Endothelial cell of umbilical vein (primary cell): ENCODE results near the gene LRIT2. TPM values are rescaled to one million over a fixed set of nuclear protein-coding genes. Genes with fewer than 3 reads are reported as not detected.

ENCODE experiments used
- BruUV-seq: library from RNA; stranded (reverse); fragments of 400-500 nt; replicated peaks from 2 replicates; lab custom pipeline; 2021; lab: Mats Ljungman, UMichigan
- CTCF ChIA-PET: fragments of 300-600, 350-600 bp; sonication (Branson Sonifier 250); formaldehyde crosslinking; loops from one replicate; lab custom pipeline; 2021; ENCODE audit warnings: antibody characterized with exemption, inconsistent platforms; lab: Charles Lee
- POLR2A ChIA-PET: fragments of 300-600, 350-600 bp; sonication (Branson Sonifier 250); formaldehyde crosslinking; loops from one replicate; lab custom pipeline; 2021; ENCODE audit warnings: antibody characterized with exemption, inconsistent platforms; lab: Charles Lee
- DNase-seq: peaks from one replicate; pipeline ENCODE4 v3.0.0-alpha.2; 2011; ENCODE audit warnings: low read depth, low spot score
- FAIRE-seq: peaks from 2 replicates; lab custom pipeline; 2011; peaks lifted over from hg19 to GRCh38; lab: Jason Lieb, UNC
- H2AFZ ChIP-seq: 2 replicates; pipeline ENCODE4 v1.6.0; 2012; ENCODE audit warnings: low read depth, low read length, control low read depth, inconsistent platforms
- H3K27ac ChIP-seq: 2 replicates; pipeline ENCODE4 v1.5.1; 2011; ENCODE audit warnings: low read depth, mild to moderate bottlenecking, control low read depth, low read length, moderate library complexity; ENCODE audit not compliant: insufficient read depth
- H3K27me3 ChIP-seq, 2 experiments: 2 replicates each; pipeline versions ENCODE4 v1.6.0 to v1.6.1; 2011; ENCODE audit warnings: low read length in 2 of 2, mixed read lengths in 1 of 2; ENCODE audit not compliant: control insufficient read depth in 2 of 2, insufficient read depth in 2 of 2
- H3K36me3 ChIP-seq, 2 experiments: 2 replicates in 1 of 2; 3 replicates in 1 of 2; pipeline ENCODE4 v1.5.1; 2011; ENCODE audit warnings: low read length in 2 of 2, mild to moderate bottlenecking in 1 of 2, moderate library complexity in 1 of 2; ENCODE audit not compliant: control insufficient read depth in 2 of 2, insufficient read depth in 2 of 2; ENCODE audit errors: extremely low read depth in 1 of 2
- H3K4me1 ChIP-seq: 3 replicates; pipeline ENCODE4 v1.5.1; 2011; ENCODE audit warnings: mild to moderate bottlenecking, low read length; ENCODE audit not compliant: control insufficient read depth, insufficient read depth; ENCODE audit errors: extremely low read depth
- H3K4me2 ChIP-seq: 2 replicates; pipeline ENCODE4 v1.6.1; 2011; ENCODE audit warnings: low read length, control low read depth, mixed read lengths; ENCODE audit not compliant: insufficient read depth
- H3K4me3 ChIP-seq, 3 experiments: fragments of 200-600 bp in 1 of 3; sonication (generic), shearing (Covaris generic) in 1 of 3; replicated peaks in 1 of 3; 2 replicates each; pipeline ENCODE4 v1.5.1; 2011 to 2016; ENCODE audit warnings: control low read depth in 3 of 3, low read length in 3 of 3, mild to moderate bottlenecking in 2 of 3, inconsistent platforms in 1 of 3, low read depth in 1 of 3, moderate library complexity in 1 of 3; ENCODE audit not compliant: insufficient read depth in 1 of 3
- H3K79me2 ChIP-seq: 2 replicates; pipeline ENCODE4 v1.6.0; 2012; ENCODE audit warnings: low read length, inconsistent platforms; ENCODE audit not compliant: control insufficient read depth, insufficient read depth
- H3K9ac ChIP-seq: replicated peaks from 2 replicates; pipeline ENCODE3; 2011; ENCODE audit warnings: low read length, control low read depth; ENCODE audit not compliant: insufficient read depth; ENCODE audit errors: extremely low read depth
- H3K9me1 ChIP-seq: replicated peaks from 3 replicates; pipeline ENCODE4 v1.6.0; 2011; ENCODE audit warnings: mild to moderate bottlenecking, low read length; ENCODE audit not compliant: control insufficient read depth, insufficient read depth; ENCODE audit errors: extremely low read depth
- H3K9me3 ChIP-seq: replicated peaks from 2 replicates; pipeline ENCODE4 v1.5.1; 2012; ENCODE audit warnings: low read length, inconsistent platforms; ENCODE audit not compliant: control insufficient read depth, insufficient read depth
- H4K20me1 ChIP-seq: replicated peaks from 2 replicates; pipeline ENCODE3; 2011; ENCODE audit warnings: mild to moderate bottlenecking, low read length; ENCODE audit not compliant: control insufficient read depth, insufficient read depth; ENCODE audit errors: extremely low read depth
- CTCF ChIP-seq, 2 donors: IDR thresholded peaks; 1 replicate in 1 of 2; 2 replicates in 1 of 2; pipeline ENCODE4 v1.5.1; 2011; ENCODE audit warnings: low read length in 2 of 2, mild to moderate bottlenecking in 2 of 2, moderate library complexity in 2 of 2, control low read depth in 1 of 2, inconsistent platforms in 1 of 2, low read depth in 1 of 2; ENCODE audit not compliant: insufficient read depth in 1 of 2; ENCODE audit errors: extremely low read depth in 1 of 2
- EZH2 ChIP-seq: IDR thresholded peaks from 2 replicates; pipeline ENCODE4 v1.6.1; 2012; ENCODE audit warnings: borderline replicate concordance, low read depth, mild to moderate bottlenecking, moderate library complexity, low read length, inconsistent platforms; ENCODE audit not compliant: severe bottlenecking
- FOS ChIP-seq: IDR thresholded peaks from 2 replicates; pipeline ENCODE4 v1.6.1; 2011; ENCODE audit warnings: mild to moderate bottlenecking, low read length, moderate library complexity, borderline replicate concordance; ENCODE audit not compliant: insufficient read depth
- GATA2 ChIP-seq: IDR thresholded peaks from 2 replicates; pipeline ENCODE4 v1.7.0; 2011; ENCODE audit warnings: low read depth, mild to moderate bottlenecking, moderate library complexity, mixed read lengths, low read length; ENCODE audit not compliant: insufficient read length, insufficient read depth
- JUN ChIP-seq: IDR thresholded peaks from 2 replicates; pipeline ENCODE4 v1.6.1; 2011; ENCODE audit warnings: borderline replicate concordance, low read depth; ENCODE audit not compliant: insufficient read length, insufficient read depth
- MYC ChIP-seq: IDR thresholded peaks from one replicate; pipeline ENCODE4 v1.6.1; 2011; ENCODE audit warnings: mild to moderate bottlenecking, low read depth, low read length
- POLR2A ChIP-seq: IDR thresholded peaks from 2 replicates; pipeline ENCODE4 v1.6.1; 2012; ENCODE audit warnings: low read depth, mild to moderate bottlenecking, control low read depth, low read length
- POLR2AphosphoS5 ChIP-seq: IDR thresholded peaks from 2 replicates; pipeline ENCODE4 v1.6.1; 2012; ENCODE audit warnings: low read depth, mild to moderate bottlenecking, control low read depth, low read length, moderate library complexity; ENCODE audit not compliant: insufficient read depth
- dilution Hi-C: fragments of 300-500 bp; cut with MboI; formaldehyde crosslinking; loops from one replicate; pipeline ENCODE4 v1.15.0; 2019; ENCODE audit warnings: low sequenced_read_pairs; ENCODE audit not compliant: extremely low pct_ligation_motif_present
- intact Hi-C: fragments of 100-400 bp; cut with micrococcal nuclease; formaldehyde crosslinking; loops from one replicate; pipeline ENCODE4 v1.10.0; 2022
- polyA plus RNA-seq, 4 experiments: library from polyadenylated mRNA; depleted of rRNA in 3 of 4; stranded (reverse) in 3 of 4; unstranded in 1 of 4; fragments of >200 nt; gene quantifications; 2 replicates each; pipeline versions ENCODE4 v1.2.1 to v1.2.3, GENCODE V29; 2011 to 2012; ENCODE audit warnings: missing spikeins in 1 of 4
- total RNA-seq: library from RNA; stranded (reverse); gene quantifications from 2 replicates; pipeline ENCODE4 v1.2.3, GENCODE V29; 2021
- TF ChIP-seq, protein P1 (sequence below): IDR thresholded peaks from 2 replicates; pipeline ENCODE4 v1.6.1; 2011; ENCODE audit not compliant: insufficient read depth, insufficient read length

The LRIT2 gene
- total and polyA plus RNA-seq, 2 donors (not counting 3 experiments of a cell fraction or from before 2014, with no cell fraction given) = not detected

DNA sequence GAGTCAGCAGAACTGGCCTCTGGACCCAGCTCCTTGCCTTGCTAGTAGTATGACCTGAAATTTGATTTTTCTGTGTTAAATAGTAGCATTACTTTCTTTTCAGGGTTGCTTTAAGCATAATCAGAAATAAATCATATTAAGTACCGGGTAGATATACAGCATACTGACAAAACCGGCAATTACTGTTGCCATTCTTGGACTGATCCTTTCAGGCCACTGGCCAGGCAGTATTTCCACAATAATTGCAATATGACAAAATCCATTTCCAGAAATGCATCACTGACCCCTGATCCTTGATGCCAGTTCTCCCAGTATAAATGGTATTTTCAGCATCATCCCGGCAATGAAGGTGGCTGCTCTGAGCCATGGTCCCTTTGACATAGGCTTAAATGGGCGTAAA, 9.1 kb upstream of the LRIT2 start:
- CTCF ChIA-PET = interaction anchor here (1.4 kb wide), 1 partner anchor 20 kb away, joined by 3 read pairs; no protein-coding TSS in a partner anchor
- dilution Hi-C loops = no loop called here
- TF ChIP-seq POLR2A (no peak), JUN (no peak), CTCF (IDR thresholded peaks at IDR 0.05; ENCODE audit: extremely low read depth in 1 of 2, insufficient read depth in 1 of 2, low read depth in 1 of 2, low read length in 2 of 2) (no peak), POLR2AphosphoS5 (no peak), GATA2 (no peak), FOS (no peak), EZH2 (no peak), MYC (no peak)
- TF ChIP-seq, protein P1, sequence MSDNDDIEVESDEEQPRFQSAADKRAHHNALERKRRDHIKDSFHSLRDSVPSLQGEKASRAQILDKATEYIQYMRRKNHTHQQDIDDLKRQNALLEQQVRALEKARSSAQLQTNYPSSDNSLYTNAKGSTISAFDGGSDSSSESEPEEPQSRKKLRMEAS = no peak

More for the DNA sequence above, 9.1 kb upstream of the LRIT2 start:
- H3K27ac ChIP-seq = no peak overlapping the region
- no peaks in the 10 kb centered on the region for H3K27me3 ChIP-seq
- H3K9me1 ChIP-seq = no peaks in the 10 kb centered on the region
- intact Hi-C loops = no loop called here
- H3K79me2 ChIP-seq = no peaks in the 10 kb centered on the region
- H3K9me3 ChIP-seq = no peaks in the 10 kb centered on the region
- no TSS peak for BruUV-seq
- no peaks in the 10 kb centered on the region for H4K20me1 ChIP-seq
- H3K9ac ChIP-seq = no peak overlapping the region
- FAIRE-seq (no peak), DNase-seq (no peak)
- POLR2A ChIA-PET = no interaction called here
- no peaks in the 10 kb centered on the region for H3K4me1 ChIP-seq
- H3K36me3 ChIP-seq = no peaks in the 10 kb centered on the region
- H3K4me2 ChIP-seq = no peak overlapping the region
- H2AFZ ChIP-seq = no peak overlapping the region
- H3K4me3 ChIP-seq = no peak overlapping the region
